B cell (primary cell): ENCODE results near the gene CDK5RAP2. TPM values are rescaled to one million over a fixed set of nuclear protein-coding genes. Genes with fewer than 3 reads are reported as not detected.

Experiments used
- ATAC-seq: fragments of 200-7000 bp; cut with Tn5 transposase; one replicate; pipeline ENCODE4 v1.10.0; 2021; ENCODE audit warnings: low read depth, mild to moderate bottlenecking, moderate number of reproducible peaks, moderate library complexity
- CTCF ChIA-PET: fragments of 350-600 bp; sonication (Branson Sonifier 250); formaldehyde crosslinking; loops from one replicate; lab custom pipeline; 2021; ENCODE audit warnings: antibody characterized with exemption, inconsistent platforms; lab: Charles Lee
- POLR2A ChIA-PET: fragments of 350-600 bp; sonication (Branson Sonifier 250); formaldehyde crosslinking; loops from one replicate; lab custom pipeline; 2021; ENCODE audit warnings: antibody characterized with exemption; lab: Charles Lee
- DNase-seq: peaks from one replicate; pipeline ENCODE4 v3.0.0; 2013
- H2AFZ ChIP-seq: 2 replicates; pipeline ENCODE4 v1.6.1; 2012; ENCODE audit warnings: mild to moderate bottlenecking, low read depth, low read length; ENCODE audit not compliant: insufficient read depth, poor library complexity, severe bottlenecking
- H3K27ac ChIP-seq, 2 donors: 1 replicate in 1 of 2; 2 replicates in 1 of 2; pipeline ENCODE4 v1.5.1; 2012 to 2013; ENCODE audit warnings: low read length in 2 of 2, mild to moderate bottlenecking in 2 of 2, moderate library complexity in 1 of 2
- H3K27me3 ChIP-seq, 4 experiments: fragments of 200-600 bp in 1 of 4; sonication (generic) in 1 of 4; replicated peaks in 1 of 4; 1 replicate in 2 of 4; 2 replicates in 2 of 4; pipeline versions ENCODE4 v1.6.1 to v1.7.0; 2013 to 2016; ENCODE audit warnings: low read length in 3 of 4, mild to moderate bottlenecking in 2 of 4, mixed read lengths in 1 of 4, moderate library complexity in 1 of 4; ENCODE audit not compliant: insufficient read depth in 4 of 4, control insufficient read depth in 3 of 4; ENCODE audit errors: control extremely low read depth in 1 of 4
- H3K36me3 ChIP-seq, 2 experiments: replicated peaks in 1 of 2; 1 replicate in 1 of 2; 2 replicates in 1 of 2; pipeline versions ENCODE4 v1.6.1 to v1.7.1; 2013; ENCODE audit warnings: low read length in 1 of 2; ENCODE audit not compliant: insufficient read depth in 2 of 2, control insufficient read depth in 1 of 2; ENCODE audit errors: control extremely low read depth in 1 of 2, extremely low read depth in 1 of 2
- H3K4me1 ChIP-seq, 2 donors: fragments of 200-600 bp in 1 of 2; sonication (generic) in 1 of 2; 1 replicate in 1 of 2; 2 replicates in 1 of 2; pipeline versions ENCODE4 v1.5.1 to v1.6.1; 2013 to 2017; ENCODE audit warnings: low read length in 2 of 2; ENCODE audit not compliant: control insufficient read depth in 2 of 2, insufficient read depth in 2 of 2
- H3K4me2 ChIP-seq: replicated peaks from 2 replicates; pipeline ENCODE3; 2012; ENCODE audit warnings: mild to moderate bottlenecking, low read depth, low read length; ENCODE audit not compliant: poor library complexity, severe bottlenecking
- H3K4me3 ChIP-seq, 5 experiments: fragments of 200-600 bp in 1 of 5; sonication (generic) in 1 of 5; 1 replicate in 3 of 5; 2 replicates in 2 of 5; pipeline versions ENCODE4 v1.5.1 to v1.7.0; 2011 to 2016; ENCODE audit warnings: low read length in 4 of 5, mild to moderate bottlenecking in 4 of 5, low read depth in 2 of 5, control low read depth in 1 of 5, moderate library complexity in 1 of 5; ENCODE audit not compliant: insufficient read depth in 1 of 5; ENCODE audit errors: control extremely low read depth in 1 of 5, extremely low read depth in 1 of 5
- H3K79me2 ChIP-seq: fragments of 200-600 bp; sonication (generic); one replicate; pipeline ENCODE4 v1.6.0; 2016; ENCODE audit warnings: low read length; ENCODE audit not compliant: control insufficient read depth, insufficient read depth
- H3K9ac ChIP-seq: fragments of 200-600 bp; sonication (generic); 2 replicates; pipeline ENCODE4 v1.6.1; 2017; ENCODE audit warnings: mild to moderate bottlenecking, low read length, moderate library complexity
- H3K9me3 ChIP-seq, 3 donors: one replicate each; pipeline versions ENCODE4 v1.6.1 to v1.7.1; 2013; ENCODE audit warnings: low read length in 2 of 3; ENCODE audit not compliant: control insufficient read depth in 2 of 3, insufficient read depth in 1 of 3; ENCODE audit errors: control extremely low read depth in 1 of 3
- H4K20me1 ChIP-seq: 2 replicates; pipeline ENCODE4 v1.6.0; 2012; ENCODE audit warnings: mild to moderate bottlenecking, low read length; ENCODE audit not compliant: insufficient read depth, control insufficient read depth, poor library complexity, severe bottlenecking
- H3K27ac Mint-ChIP-seq: one replicate; pipeline ENCODE4 v1.8.0; 2021; ENCODE audit warnings: mixed read lengths
- H3K27me3 Mint-ChIP-seq: one replicate; pipeline ENCODE4 v1.8.0; 2021; ENCODE audit warnings: mixed read lengths
- H3K4me1 Mint-ChIP-seq: one replicate; pipeline ENCODE4 v1.8.0; 2021; ENCODE audit warnings: mixed read lengths
- H3K4me3 Mint-ChIP-seq: one replicate; pipeline ENCODE4 v1.8.0; 2021; ENCODE audit warnings: mixed read lengths
- H3K9me3 Mint-ChIP-seq: one replicate; pipeline ENCODE4 v1.8.0; 2022; ENCODE audit warnings: mixed read lengths; ENCODE audit not compliant: insufficient read depth
- EZH2 ChIP-seq: IDR thresholded peaks from 2 replicates; pipeline ENCODE4 v1.6.1; 2012; ENCODE audit warnings: borderline replicate concordance, low read depth, mild to moderate bottlenecking, moderate library complexity, low read length; ENCODE audit not compliant: insufficient read depth, poor library complexity, severe bottlenecking
- WGBS: methylation state at CpG from one replicate; pipeline ENCODE4 v1.1.5; 2013; ENCODE audit warnings: missing lambda C conversion rate; ENCODE audit not compliant: insufficient coverage; 5-methylcytosine and 5-hydroxymethylcytosine counted together
- intact Hi-C: fragments of 100-400 bp; cut with micrococcal nuclease; formaldehyde crosslinking; loops from one replicate; pipeline ENCODE4 v1.10.0; 2022
- polyA plus RNA-seq: library from polyadenylated mRNA; depleted of rRNA; stranded (reverse); fragments of >200 nt; gene quantifications from 2 replicates; pipeline ENCODE4 v1.2.3, GENCODE V29; 2012
- total RNA-seq, 2 donors: library from RNA; stranded (reverse); fragments of 120-200 nt in 1 of 2; gene quantifications; 1 replicate in 1 of 2; 2 replicates in 1 of 2; pipeline versions ENCODE4 v1.2.3 to v1.2.4, GENCODE V29; 2013 to 2022
- TF ChIP-seq, protein P1 (sequence below): fragments of 200-600 bp; IDR thresholded peaks from one replicate; pipeline ENCODE4 v1.8.0; 2022; ENCODE audit warnings: antibody characterized with exemption, mild to moderate bottlenecking

CDK5RAP2 gene
- total and polyA plus RNA-seq, 2 donors (not counting 1 experiment from before 2014, with no cell fraction given), result 31.3 to 122 TPM

- no peak overlapping the region for H3K4me3 ChIP-seq
- no peaks in the 10 kb centered on the region for H3K27me3 ChIP-seq
- ChIA-PET POLR2A (no interaction called here), CTCF (no interaction called here)
- intact Hi-C loops, result no loop called here
- no peak overlapping the region for H2AFZ ChIP-seq
- ATAC-seq (no peak), DNase-seq (no peak)
- H3K9ac ChIP-seq, result no peak overlapping the region
- Mint-ChIP-seq H3K4me1 (no peaks in the 10 kb centered on the region), H3K9me3 (no peaks in the 10 kb centered on the region), H3K4me3 (no peak overlapping the region), H3K27ac (no peak overlapping the region), H3K27me3 (no peaks in the 10 kb centered on the region)
- no peak overlapping the region for H3K27ac ChIP-seq
- H3K9me3 ChIP-seq, result no peaks in the 10 kb centered on the region
- no peaks in the 10 kb centered on the region for H4K20me1 ChIP-seq
- H3K4me2 ChIP-seq, result no peak overlapping the region
- H3K79me2 ChIP-seq, result no peaks in the 10 kb centered on the region
- TF ChIP-seq, protein P1, sequence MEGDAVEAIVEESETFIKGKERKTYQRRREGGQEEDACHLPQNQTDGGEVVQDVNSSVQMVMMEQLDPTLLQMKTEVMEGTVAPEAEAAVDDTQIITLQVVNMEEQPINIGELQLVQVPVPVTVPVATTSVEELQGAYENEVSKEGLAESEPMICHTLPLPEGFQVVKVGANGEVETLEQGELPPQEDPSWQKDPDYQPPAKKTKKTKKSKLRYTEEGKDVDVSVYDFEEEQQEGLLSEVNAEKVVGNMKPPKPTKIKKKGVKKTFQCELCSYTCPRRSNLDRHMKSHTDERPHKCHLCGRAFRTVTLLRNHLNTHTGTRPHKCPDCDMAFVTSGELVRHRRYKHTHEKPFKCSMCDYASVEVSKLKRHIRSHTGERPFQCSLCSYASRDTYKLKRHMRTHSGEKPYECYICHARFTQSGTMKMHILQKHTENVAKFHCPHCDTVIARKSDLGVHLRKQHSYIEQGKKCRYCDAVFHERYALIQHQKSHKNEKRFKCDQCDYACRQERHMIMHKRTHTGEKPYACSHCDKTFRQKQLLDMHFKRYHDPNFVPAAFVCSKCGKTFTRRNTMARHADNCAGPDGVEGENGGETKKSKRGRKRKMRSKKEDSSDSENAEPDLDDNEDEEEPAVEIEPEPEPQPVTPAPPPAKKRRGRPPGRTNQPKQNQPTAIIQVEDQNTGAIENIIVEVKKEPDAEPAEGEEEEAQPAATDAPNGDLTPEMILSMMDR, result no peak
- TF ChIP-seq EZH2, result no peak
- peaks cover 5 to 82% of the 10 kb centered on the region in 2 experiments for H3K36me3 ChIP-seq
- H3K4me1 ChIP-seq, result no peaks in the 10 kb centered on the region
Observed at GRCh38 chr9:120398286-120398685, 181.7 kb downstream of the CDK5RAP2 start.

GRCh38 chr9:120397453-120397852 lies 182.5 kb downstream of the CDK5RAP2 start:
- Mint-ChIP-seq H3K27me3 (no peaks in the 10 kb centered on the region), H3K4me1 (no peaks in the 10 kb centered on the region), H3K9me3 (no peaks in the 10 kb centered on the region), H3K27ac (no peak overlapping the region), H3K4me3 (no peak overlapping the region)
- no peak for ATAC-seq
- no peak for DNase-seq
- no peak overlapping the region for H3K4me3 ChIP-seq
- H3K36me3 ChIP-seq, result peaks cover 5 to 82% of the 10 kb centered on the region in 2 experiments
- H2AFZ ChIP-seq, result no peak overlapping the region
- intact Hi-C loops, result no loop called here
- H3K4me2 ChIP-seq, result no peak overlapping the region
- CTCF ChIA-PET, result no interaction called here
- no peaks in the 10 kb centered on the region for H3K9me3 ChIP-seq
- H3K9ac ChIP-seq, result no peak overlapping the region
- TF ChIP-seq, protein P1, result no peak
- no peak for TF ChIP-seq EZH2
- no peaks in the 10 kb centered on the region for H3K4me1 ChIP-seq
- no peak overlapping the region for H3K27ac ChIP-seq
- no peaks in the 10 kb centered on the region for H3K27me3 ChIP-seq
- POLR2A ChIA-PET, result no interaction called here
- H3K79me2 ChIP-seq, result no peaks in the 10 kb centered on the region
- no peaks in the 10 kb centered on the region for H4K20me1 ChIP-seq
- no CpG with 5 or more reads among the region's 1 CpG for whole genome bisulfite sequencing
